Ovary (tissue), 9 donors: ENCODE measurements around the gene GGACT. TPM values are rescaled to one million over a fixed set of nuclear protein-coding genes. Genes with fewer than 3 reads are reported as not detected.

ENCODE experiments used
- DNase-seq, 5 donors: peaks; one replicate each; pipeline ENCODE4 v3.0.0-alpha.2; 2019 to 2020
- H3K27ac ChIP-seq, 2 donors: fragments of 200-600 bp; one replicate each; pipeline versions ENCODE4 v1.5.1 to v1.8.0; 2019 to 2022
- H3K27me3 ChIP-seq: fragments of 200-600 bp; one replicate; pipeline ENCODE4 v1.8.0; 2022
- H3K36me3 ChIP-seq: fragments of 200-600 bp; sonication (generic); one replicate; pipeline ENCODE4 v1.5.1; 2019
- H3K4me1 ChIP-seq: one replicate; pipeline ENCODE4 v1.8.1; 2013; ENCODE audit warnings: mild to moderate bottlenecking, moderate library complexity; ENCODE audit not compliant: insufficient read depth
- H3K4me3 ChIP-seq: fragments of 200-600 bp; sonication (generic); one replicate; pipeline ENCODE4 v1.5.1; 2017
- H3K9me3 ChIP-seq, 2 donors: fragments of 200-600 bp in 1 of 2; sonication (generic) in 1 of 2; one replicate each; pipeline versions ENCODE4 v1.5.1 to v1.8.1; 2013 to 2019; ENCODE audit warnings: mild to moderate bottlenecking in 1 of 2, moderate library complexity in 1 of 2
- CTCF ChIP-seq, 3 donors: fragments of 450-650 bp in 2 of 3; fragments of 200-600 bp in 1 of 3; IDR thresholded peaks; one replicate each; pipeline versions ENCODE4 v1.5.1 to v1.8.0; 2016 to 2022; ENCODE audit warnings: antibody characterized with exemption in 3 of 3, mild to moderate bottlenecking in 1 of 3
- EP300 ChIP-seq: sonication (generic); formaldehyde crosslinking; IDR thresholded peaks from one replicate; pipeline ENCODE4 v1.6.1; 2017; ENCODE audit warnings: antibody characterized with exemption
- POLR2A ChIP-seq: fragments of 450-650 bp; IDR thresholded peaks from one replicate; pipeline ENCODE4 v1.6.1; 2017; ENCODE audit warnings: antibody characterized with exemption, mild to moderate bottlenecking, moderate library complexity
- WGBS, 3 donors: extraction: QIAGEN DNeasy Blood & Tissue Kit in 1 of 3; methylation state at CpG; one replicate each; pipeline versions ENCODE4 v1.1.5 to v1.1.7; 2013 to 2017; 5-methylcytosine and 5-hydroxymethylcytosine counted together
- intact Hi-C, 4 donors: fragments of 100-400 bp; cut with DNase I; formaldehyde crosslinking; loops; one replicate each; pipeline versions ENCODE4 v1.11.0 to v1.15.1; 2022 to 2023
- polyA plus RNA-seq, 2 donors: library from polyadenylated mRNA; stranded (reverse); fragments of 200-250 nt in 1 of 2; fragments of 350-450 nt in 1 of 2; fragmentation: Illumina TruSeq in 1 of 2; extraction: RNeasy Lipid Tissue Mini Kit (QIAGEN cat#74804) in 1 of 2; gene quantifications; one replicate each; pipeline ENCODE4 v1.2.3, GENCODE V29; 2013 to 2014
- total RNA-seq, 7 donors: library from RNA; depleted of rRNA in 2 of 7; stranded (reverse); fragments of >200 nt in 2 of 7; fragmentation: NEBNext Ultra II Directional in 3 of 7; extraction: Animal tissue kit (Norgen Biotek cat#: 25700) in 3 of 7; gene quantifications; one replicate each; pipeline versions ENCODE4 v1.1.0 to v1.2.4, GENCODE V29; 2016 to 2023
- donor health status: DM: no; HTN: no; CAD: no; lungs with moderate emphysema.
- donor health status: DM: no; HTN: no; CAD: no.
- donor health status: Bipolar disorder and iron deficiency.
- donor health status: DM: yes; HTN: yes; CAD: no.
- donor health status: DM: no; HTN: no; CAD: no.
- donor health status: DM: yes; HTN: yes; CAD: no.

The GGACT gene
- total and polyA plus RNA-seq, 9 donors = 1.8 to 7.4 (median 2.7) TPM

- WGBS, 3 donors = 78 to 83% (median 81%) methylated on average over 7 of the region's 7 CpGs
- H3K36me3 ChIP-seq = no peaks in the 10 kb centered on the region
Observed at GRCh38 chr13:100636004-100636403, 47.4 kb upstream of the GGACT start.

GRCh38 chr13:100634696-100635095, 46.1 kb upstream of the GGACT start:
- Histone ChIP-seq H3K27me3 (no peaks in the 10 kb centered on the region), H3K4me1 (no peaks in the 10 kb centered on the region), H3K36me3 (no peaks in the 10 kb centered on the region), H3K9me3 (no peaks in the 10 kb centered on the region), H3K4me3 (no peak overlapping the region), H3K27ac (no peak overlapping the region)
- TF ChIP-seq POLR2A = no peak
- no peak for TF ChIP-seq EP300
- no peak for TF ChIP-seq CTCF (IDR thresholded peaks at IDR 0.05)
- DNase-seq = no peak
- WGBS, 3 donors = 90 to 96% (median 92%) methylated on average over 12 of the region's 12 CpGs
- intact Hi-C loops = no loop called here

More at GRCh38 chr13:100636004-100636403, 47.4 kb upstream of the GGACT start:
- Histone ChIP-seq H3K27me3 (no peaks in the 10 kb centered on the region), H3K27ac (no peak overlapping the region), H3K4me3 (no peak overlapping the region), H3K4me1 (no peaks in the 10 kb centered on the region), H3K9me3 (no peaks in the 10 kb centered on the region)
- DNase-seq = no peak
- TF ChIP-seq CTCF (IDR thresholded peaks at IDR 0.05) (no peak), EP300 (no peak), POLR2A (no peak)
- intact Hi-C loops = no loop called here

GRCh38 chr13:100633461-100633860, 44.9 kb upstream of the GGACT start:
- DNase-seq = no peak
- TF ChIP-seq POLR2A (no peak), CTCF (IDR thresholded peaks at IDR 0.05) (no peak), EP300 (no peak)
- intact Hi-C loops = no loop called here
- H3K36me3 ChIP-seq = no peaks in the 10 kb centered on the region
- H3K27ac ChIP-seq = no peak overlapping the region
- H3K9me3 ChIP-seq = no peaks in the 10 kb centered on the region
- WGBS, 3 donors = 85 to 97% (median 97%) methylated on average over 2 of the region's 2 CpGs
- H3K27me3 ChIP-seq = no peaks in the 10 kb centered on the region
- H3K4me3 ChIP-seq = no peak overlapping the region
- H3K4me1 ChIP-seq = no peaks in the 10 kb centered on the region

- no peaks in the 10 kb centered on the region for H3K4me1 ChIP-seq
- H3K4me3 ChIP-seq = no peak overlapping the region
- WGBS, 3 donors = 36 to 65% (median 57%) methylated on average over 8 of the region's 8 CpGs
- intact Hi-C loops = no loop called here
- DNase-seq = no peak
- H3K27me3 ChIP-seq = no peaks in the 10 kb centered on the region
- no peak overlapping the region for H3K27ac ChIP-seq
- H3K36me3 ChIP-seq = no peaks in the 10 kb centered on the region
- TF ChIP-seq CTCF (IDR thresholded peaks at IDR 0.05) (no peak), EP300 (no peak), POLR2A (no peak)
- no peaks in the 10 kb centered on the region for H3K9me3 ChIP-seq
Observed at GRCh38 chr13:100630555-100630954, 42.0 kb upstream of the GGACT start.
